Measurements from ENCODE around the gene MIOS.

DNA sequence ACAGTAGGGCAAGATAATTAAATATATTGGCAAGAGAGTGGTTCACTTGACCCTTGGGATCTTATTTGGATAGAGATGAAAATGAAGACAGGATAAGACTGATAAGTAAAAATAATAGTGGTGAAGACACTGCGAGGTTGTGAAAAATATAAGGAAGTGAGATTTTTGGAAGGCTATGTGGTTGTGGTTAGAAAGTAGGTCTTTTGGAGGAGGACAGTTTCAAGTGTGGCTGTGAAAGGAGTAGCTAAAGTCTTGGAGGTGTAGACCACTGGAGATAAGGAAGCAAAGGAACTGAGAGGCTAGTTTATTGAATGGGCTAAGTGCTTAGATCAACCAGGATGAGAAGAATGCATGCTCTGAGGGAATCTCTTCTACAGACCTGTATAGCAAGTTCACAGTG, 11.2 kb downstream of the MIOS start:
- TF ChIP-seq POLR2A (IDR thresholded peaks at IDR 0.05; ENCODE audit: low read depth, low read length) (no peak), CEBPB (IDR thresholded peaks at IDR 0.05; ENCODE audit: low read depth, low read length) (no peak), SMC3 (IDR thresholded peaks at IDR 0.05; ENCODE audit: low read depth, low read length) (no peak)
- TF ChIP-seq, protein P1, sequence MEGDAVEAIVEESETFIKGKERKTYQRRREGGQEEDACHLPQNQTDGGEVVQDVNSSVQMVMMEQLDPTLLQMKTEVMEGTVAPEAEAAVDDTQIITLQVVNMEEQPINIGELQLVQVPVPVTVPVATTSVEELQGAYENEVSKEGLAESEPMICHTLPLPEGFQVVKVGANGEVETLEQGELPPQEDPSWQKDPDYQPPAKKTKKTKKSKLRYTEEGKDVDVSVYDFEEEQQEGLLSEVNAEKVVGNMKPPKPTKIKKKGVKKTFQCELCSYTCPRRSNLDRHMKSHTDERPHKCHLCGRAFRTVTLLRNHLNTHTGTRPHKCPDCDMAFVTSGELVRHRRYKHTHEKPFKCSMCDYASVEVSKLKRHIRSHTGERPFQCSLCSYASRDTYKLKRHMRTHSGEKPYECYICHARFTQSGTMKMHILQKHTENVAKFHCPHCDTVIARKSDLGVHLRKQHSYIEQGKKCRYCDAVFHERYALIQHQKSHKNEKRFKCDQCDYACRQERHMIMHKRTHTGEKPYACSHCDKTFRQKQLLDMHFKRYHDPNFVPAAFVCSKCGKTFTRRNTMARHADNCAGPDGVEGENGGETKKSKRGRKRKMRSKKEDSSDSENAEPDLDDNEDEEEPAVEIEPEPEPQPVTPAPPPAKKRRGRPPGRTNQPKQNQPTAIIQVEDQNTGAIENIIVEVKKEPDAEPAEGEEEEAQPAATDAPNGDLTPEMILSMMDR (conservative IDR thresholded peaks at IDR 0.05; ENCODE audit: low read depth, low read length): no peak
- TF ChIP-seq, protein P2, sequence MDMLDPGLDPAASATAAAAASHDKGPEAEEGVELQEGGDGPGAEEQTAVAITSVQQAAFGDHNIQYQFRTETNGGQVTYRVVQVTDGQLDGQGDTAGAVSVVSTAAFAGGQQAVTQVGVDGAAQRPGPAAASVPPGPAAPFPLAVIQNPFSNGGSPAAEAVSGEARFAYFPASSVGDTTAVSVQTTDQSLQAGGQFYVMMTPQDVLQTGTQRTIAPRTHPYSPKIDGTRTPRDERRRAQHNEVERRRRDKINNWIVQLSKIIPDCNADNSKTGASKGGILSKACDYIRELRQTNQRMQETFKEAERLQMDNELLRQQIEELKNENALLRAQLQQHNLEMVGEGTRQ (IDR thresholded peaks at IDR 0.05; ENCODE audit: low read depth, low read length): no peak
